Transverse colon (tissue), 4 donors: ENCODE results near the gene SMG1.

Experiments used
- POLR2A ChIP-seq: fragments of 450-650 bp; IDR thresholded peaks from one replicate; pipeline ENCODE4 v1.6.1; 2016; ENCODE audit warnings: antibody characterized with exemption, mild to moderate bottlenecking, moderate library complexity
- POLR2AphosphoS5 ChIP-seq, 3 donors: sonication (generic); formaldehyde crosslinking; IDR thresholded peaks; one replicate each; pipeline ENCODE4 v1.6.1; 2016; ENCODE audit warnings: antibody characterized with exemption in 3 of 3
- TF ChIP-seq, protein P1 (sequence below), 5 experiments: fragments of 200-600 bp in 3 of 5; fragments of 450-650 bp in 2 of 5; sonication (generic) in 3 of 5; IDR thresholded peaks; 1 replicate in 2 of 5; 2 replicates in 3 of 5; pipeline ENCODE4 v1.5.1; 2016 to 2017; ENCODE audit warnings: antibody characterized with exemption in 5 of 5, inconsistent platforms in 3 of 5, mild to moderate bottlenecking in 2 of 5, moderate library complexity in 1 of 5

GRCh38 chr16:18804540-18804939 lies 121.7 kb downstream of the SMG1 start:
- TF ChIP-seq, protein P1, sequence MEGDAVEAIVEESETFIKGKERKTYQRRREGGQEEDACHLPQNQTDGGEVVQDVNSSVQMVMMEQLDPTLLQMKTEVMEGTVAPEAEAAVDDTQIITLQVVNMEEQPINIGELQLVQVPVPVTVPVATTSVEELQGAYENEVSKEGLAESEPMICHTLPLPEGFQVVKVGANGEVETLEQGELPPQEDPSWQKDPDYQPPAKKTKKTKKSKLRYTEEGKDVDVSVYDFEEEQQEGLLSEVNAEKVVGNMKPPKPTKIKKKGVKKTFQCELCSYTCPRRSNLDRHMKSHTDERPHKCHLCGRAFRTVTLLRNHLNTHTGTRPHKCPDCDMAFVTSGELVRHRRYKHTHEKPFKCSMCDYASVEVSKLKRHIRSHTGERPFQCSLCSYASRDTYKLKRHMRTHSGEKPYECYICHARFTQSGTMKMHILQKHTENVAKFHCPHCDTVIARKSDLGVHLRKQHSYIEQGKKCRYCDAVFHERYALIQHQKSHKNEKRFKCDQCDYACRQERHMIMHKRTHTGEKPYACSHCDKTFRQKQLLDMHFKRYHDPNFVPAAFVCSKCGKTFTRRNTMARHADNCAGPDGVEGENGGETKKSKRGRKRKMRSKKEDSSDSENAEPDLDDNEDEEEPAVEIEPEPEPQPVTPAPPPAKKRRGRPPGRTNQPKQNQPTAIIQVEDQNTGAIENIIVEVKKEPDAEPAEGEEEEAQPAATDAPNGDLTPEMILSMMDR (IDR thresholded peaks at IDR 0.05) = no peak
- TF ChIP-seq POLR2AphosphoS5 (IDR thresholded peaks at IDR 0.05) (no peak), POLR2A (no peak)
